ENCODE measurements around the gene STK31.

GRCh38 chr7:23662124-23662983 is 47.7 kb upstream of the STK31 start:
- TF ChIP-seq TARDBP (IDR thresholded peaks at IDR 0.05) (no peak), NFRKB (IDR thresholded peaks at IDR 0.05) (no peak), FOXM1 (IDR thresholded peaks at IDR 0.05; ENCODE audit: borderline replicate concordance) (no peak), SP1 (IDR thresholded peaks at IDR 0.05) (no peak), FOXA1 (IDR thresholded peaks at IDR 0.05) (no peak), BHLHE40 (IDR thresholded peaks at IDR 0.05; ENCODE audit: borderline replicate concordance) (no peak), ELF4 (IDR thresholded peaks at IDR 0.05) (no peak), PKNOX1 (IDR thresholded peaks at IDR 0.05) (no peak), LEF1 (IDR thresholded peaks at IDR 0.05; ENCODE audit: borderline replicate concordance) (no peak), ZNF384 (IDR thresholded peaks at IDR 0.05) (no peak), FOXK2 (IDR thresholded peaks at IDR 0.05) (no peak), SUZ12 (IDR thresholded peaks at IDR 0.05) (no peak)

Data from HEK293T (cell line).